GM21423 (cell line): ENCODE data around the gene KIF20B.

Experiments
- ATAC-seq: cut with Tn5 transposase; IDR thresholded peaks from one replicate; pipeline ENCODE4 v1.9.1; 2021; ENCODE audit warnings: mild to moderate bottlenecking, moderate library complexity; ENCODE audit not compliant: unreplicated experiment

KIF20B gene

DNA sequence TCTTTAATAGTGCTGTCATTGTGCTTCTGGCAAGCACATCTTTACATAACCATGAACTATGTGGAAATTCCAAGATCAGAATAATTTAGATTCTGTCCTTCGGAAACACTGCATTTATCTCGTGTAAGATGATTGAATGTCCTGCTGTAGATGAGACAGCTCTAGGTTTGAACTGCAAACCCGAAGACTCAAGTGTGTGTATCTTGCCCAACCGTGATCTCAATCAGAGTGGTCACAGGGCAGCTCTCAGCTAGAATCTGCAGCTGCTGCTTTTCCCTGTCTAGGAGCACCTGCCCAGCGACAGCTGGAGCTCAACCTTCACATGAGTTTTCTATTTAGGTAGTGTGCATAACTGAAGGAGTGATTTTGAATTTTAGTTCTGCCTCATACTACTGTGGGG, 17.5 kb upstream of the KIF20B start:
- no peak for ATAC-seq

- ATAC-seq: no peak
These were observed 16.8 kb upstream of the KIF20B start for GRCh38 chr10:89684604-89685003.

DNA sequence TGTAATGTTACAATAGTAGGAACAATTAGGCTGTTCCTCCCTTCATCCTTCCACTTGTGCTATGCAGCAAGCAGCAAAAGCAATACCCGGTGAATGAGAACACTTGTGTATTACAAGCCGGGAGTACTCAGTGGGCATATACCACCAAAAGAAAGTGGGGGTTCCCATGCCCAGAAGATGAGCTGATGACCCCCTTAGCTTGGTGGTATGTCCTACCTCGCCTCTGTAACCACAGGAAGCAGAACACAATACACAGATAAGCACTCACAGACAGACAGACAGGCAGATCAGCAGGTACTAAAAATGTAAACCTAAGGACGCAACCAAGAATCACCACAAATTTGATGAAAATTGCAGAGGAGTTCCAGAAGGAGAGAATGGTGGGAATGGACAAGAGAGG, 15.5 kb upstream of the KIF20B start:
- no peak for ATAC-seq

DNA sequence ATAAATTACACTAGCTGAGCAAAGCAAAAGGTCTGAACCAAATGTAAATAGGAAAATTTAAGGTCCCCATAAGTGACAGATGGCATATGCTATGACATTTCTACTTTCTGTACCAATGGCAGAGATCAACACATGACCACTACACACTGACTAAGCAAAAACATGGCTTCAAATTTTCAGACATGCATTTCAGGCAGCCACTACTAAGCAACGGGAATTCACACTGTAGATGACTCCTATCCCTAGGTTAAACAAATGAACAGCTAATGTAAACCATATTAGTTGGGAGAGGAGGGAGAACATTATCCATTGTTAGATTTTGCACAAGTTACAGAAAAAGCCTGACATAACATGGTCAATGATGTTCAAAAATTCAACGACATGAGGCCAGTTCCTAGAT, 11.4 kb upstream of the KIF20B start:
- ATAC-seq: no peak

DNA sequence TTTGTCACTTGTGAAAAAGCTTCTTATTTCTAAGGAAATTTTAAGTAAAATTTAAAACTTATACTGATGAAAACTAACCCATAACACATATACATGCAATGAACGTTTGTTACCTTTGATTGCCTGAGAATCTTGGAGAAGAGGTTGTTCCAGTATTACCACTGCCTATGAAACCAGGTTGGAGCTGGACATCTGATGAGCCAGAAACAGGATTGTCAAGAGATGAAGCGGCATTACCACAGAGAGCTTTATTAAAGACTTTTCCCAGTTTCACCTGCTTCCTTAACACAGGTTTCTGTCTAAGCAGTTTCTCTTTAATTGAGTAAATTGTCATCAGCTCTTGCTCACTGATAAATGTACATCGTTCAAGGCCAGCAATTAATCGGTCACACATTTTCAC, 9.0 kb upstream of the KIF20B start:
- ATAC-seq: no peak

DNA sequence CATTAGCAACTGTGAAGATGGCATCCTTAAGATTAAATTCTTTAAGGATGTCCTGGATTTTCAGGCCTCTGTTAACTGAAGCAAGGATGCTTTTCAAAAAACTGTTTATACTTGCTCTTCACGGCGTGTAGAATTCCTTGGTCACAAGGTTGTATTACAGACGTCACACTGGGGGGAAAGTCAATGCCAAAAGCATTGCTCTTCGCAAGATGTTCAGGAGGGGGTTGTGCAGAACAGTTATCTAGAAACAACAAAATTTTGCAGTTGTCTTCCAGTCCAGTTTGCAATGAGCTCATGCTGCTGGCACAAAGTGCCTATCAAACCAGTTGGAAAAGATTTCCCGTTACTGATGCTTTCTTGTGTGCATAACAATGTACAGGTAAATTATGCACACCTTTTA, 8.2 kb upstream of the KIF20B start:
- ATAC-seq: no peak

DNA sequence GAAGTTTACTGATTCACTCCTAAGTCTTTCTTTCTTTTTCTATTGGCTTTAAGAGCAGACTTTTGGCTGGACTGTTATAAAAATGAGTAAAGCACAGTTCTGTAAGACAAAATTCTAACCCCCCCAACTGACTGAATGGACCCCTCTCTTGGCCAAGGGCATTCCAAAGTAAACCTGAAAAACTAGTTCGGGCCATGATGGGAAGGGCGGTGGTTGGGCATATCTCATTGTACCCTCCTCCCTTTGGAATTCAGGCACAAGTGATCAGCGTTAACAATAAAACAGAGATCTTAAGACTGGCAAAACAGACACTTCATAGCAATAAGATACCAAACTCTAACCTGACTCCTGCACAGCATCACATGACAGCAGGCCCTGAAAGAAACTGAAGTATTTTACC, 6.1 kb upstream of the KIF20B start:
- ATAC-seq: no peak

DNA sequence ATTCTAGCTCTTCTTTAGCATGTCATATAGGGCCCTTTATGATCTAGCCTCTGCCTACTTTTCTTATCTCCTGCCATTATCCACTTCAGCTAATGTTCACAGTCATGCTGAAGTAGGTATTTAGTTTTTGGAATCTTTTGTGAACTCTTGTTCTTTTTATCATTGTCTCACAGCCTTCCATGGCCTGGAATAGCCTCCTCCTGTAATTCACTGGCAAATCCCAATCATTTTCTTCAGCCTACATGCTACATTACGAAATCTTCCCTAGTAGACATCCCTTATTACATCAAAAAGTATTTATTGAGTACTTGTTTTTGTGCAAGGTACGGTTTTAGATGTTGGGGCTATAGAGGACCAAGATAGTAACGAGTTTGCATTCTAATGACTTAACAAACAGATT, 3.4 kb upstream of the KIF20B start:
- no peak for ATAC-seq

DNA sequence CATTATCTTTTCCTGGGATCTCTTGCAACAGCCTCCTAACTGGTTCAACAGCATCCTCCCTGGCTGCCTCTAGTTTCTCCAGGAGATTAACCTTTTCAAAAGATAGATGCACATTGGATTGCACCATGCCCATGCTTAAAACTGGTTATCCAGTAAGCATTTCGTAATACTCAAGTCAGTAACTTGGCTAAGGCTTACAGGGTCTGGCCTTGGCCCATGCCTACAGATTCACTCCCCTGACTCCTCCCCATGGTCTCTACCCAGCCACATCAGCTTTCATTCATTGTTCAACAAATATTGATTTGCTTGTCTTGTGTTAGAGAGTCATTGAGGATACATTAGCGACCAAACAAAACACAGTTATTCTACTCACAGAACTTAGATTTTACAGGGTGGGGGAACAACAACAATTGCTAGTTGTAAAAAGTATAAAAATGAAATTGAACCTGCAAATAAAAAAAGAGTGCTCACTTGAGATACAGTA, 1.8 kb upstream of the KIF20B start:
- ATAC-seq: no peak

GRCh38 chr10:89700923-89701241, 508 bp upstream of the KIF20B start:
- no peak for ATAC-seq

DNA sequence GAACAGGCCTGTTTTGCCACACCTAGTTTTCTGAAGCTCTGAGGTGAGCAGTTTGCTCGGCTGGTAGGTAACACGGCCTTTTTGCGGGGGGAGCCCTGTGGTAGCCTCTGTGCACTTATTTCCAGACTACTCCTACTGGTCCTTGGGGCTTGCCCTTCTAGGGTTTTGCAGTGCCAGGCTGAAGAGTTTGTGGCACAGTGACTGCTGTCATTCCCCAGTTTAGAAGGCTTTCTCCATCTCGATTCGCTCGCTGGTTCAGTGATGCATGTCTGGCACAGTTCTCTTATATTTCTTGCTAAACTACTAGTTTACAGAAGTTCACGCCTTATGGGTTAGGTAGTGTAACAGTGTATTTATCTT, 711 bp downstream of the KIF20B start:
- no peak for ATAC-seq

GRCh38 chr10:89705466-89705865, 4.1 kb downstream of the KIF20B start:
- no peak for ATAC-seq

DNA sequence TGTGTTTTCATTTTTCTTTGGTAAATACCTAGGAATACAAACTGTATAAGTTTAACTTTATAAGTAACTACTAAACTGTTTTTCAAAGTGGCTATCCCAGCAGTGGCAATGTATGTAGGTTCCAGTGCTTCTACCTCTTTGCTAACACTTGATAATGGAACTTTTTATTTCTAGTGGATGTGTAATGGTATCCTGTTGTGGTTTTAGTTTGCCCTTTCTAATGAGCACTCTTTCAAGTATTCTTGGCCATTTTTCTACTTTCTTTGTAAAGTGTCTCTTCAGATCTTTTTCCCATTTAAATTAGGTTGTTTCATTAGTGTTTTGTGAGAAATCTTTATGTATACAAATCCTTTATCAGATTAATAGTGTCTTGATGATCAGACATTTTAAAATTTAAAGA, 4.6 kb downstream of the KIF20B start:
- no peak for ATAC-seq

GRCh38 chr10:89707372-89707771, 6.0 kb downstream of the KIF20B start:
- no peak for ATAC-seq

DNA sequence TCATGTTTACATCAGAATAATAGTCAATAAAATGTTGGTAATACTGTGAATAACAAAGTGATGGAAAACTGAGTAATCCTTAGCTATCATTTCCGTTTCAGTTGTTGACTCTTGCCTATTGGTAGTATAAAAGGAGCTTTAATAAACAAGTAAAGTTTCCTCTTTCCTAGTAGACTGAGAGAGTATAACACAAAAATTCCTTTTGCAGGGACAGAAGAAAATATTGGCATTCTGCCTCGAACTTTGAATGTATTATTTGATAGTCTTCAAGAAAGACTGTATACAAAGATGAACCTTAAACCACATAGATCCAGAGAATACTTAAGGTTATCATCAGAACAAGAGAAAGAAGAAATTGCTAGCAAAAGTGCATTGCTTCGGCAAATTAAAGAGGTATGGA, 9.4 kb downstream of the KIF20B start:
- no peak for ATAC-seq

GRCh38 chr10:89734616-89735015, 33.2 kb downstream of the KIF20B start:
- ATAC-seq: no peak

DNA sequence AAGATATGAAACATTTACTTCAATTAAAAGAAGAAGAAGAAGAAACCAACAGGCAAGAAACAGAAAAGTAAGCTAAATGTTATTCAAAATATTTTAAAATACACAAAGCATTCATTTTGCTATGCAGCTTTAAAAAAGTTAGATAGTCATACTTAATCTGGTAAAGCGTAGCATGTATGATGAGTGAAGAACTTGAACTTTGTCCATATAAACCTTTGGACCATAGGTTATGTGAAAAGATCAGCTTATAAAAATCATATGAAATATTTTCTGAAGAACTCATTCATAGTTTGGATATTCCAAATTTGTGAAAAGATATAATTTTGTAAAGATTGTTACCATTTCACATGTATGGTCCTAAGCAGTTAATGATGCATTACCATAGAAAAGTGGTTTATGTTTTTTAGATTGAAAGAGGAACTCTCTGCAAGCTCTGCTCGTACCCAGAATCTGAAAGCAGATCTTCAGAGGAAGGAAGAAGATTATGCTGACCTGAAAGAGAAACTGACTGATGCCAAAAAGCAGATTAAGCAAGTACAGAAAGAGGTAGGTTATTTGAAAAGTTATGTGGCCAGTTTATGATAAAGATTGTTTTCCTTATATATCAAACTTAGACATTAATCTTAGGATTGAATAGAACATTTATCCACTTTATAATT, 37.3 kb downstream of the KIF20B start:
- peak; percentile 94 for ATAC-seq

DNA sequence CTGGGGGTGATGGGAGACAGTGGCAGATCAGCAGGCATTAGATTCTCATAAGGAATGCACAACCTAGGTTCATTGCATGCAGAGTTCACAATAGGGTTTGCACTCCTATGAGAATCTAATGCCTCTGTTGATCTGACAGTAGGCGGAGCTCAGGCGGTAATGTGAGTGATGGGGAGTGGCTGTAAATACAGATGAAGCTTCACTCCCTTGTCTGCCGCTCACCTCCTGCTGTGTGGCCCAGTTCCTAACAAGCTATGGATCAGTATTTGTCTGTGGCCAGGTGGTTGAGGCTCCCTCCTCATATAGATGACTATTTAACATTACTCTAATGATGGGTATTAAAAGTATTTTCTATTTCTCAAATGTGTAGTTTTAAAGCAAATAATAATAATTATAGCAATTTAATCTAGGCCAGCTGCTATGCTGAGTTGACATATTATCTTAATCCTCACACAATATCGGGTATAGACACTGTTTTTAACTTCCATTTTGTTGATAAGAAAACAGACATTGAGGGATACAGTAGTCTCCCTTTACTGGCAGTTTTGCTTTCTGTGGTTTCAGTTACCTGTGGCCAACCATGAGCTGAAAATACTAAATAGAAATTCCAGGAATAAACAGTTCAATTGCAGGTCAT, 39.9 kb downstream of the KIF20B start:
- no peak for ATAC-seq

DNA sequence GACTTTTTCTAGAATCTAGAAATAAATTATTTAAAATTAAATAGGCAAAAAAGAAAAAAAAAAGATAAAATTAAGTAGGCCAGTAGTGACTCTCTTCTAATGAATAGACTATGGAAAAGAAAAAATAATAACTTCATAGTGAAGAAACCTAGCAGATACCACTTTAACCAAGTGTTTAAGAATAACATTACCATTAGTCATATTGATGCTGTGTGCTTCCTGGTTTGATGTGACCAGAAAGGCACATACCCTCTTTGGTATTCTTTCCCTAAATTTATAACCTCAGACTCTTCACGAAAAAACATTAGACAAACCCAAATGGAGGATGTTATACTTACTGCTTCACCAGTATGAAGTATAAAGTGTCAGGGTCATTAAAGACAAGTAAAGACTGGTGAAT, 42.6 kb downstream of the KIF20B start:
- ATAC-seq: no peak

GRCh38 chr10:89745903-89746302, 44.5 kb downstream of the KIF20B start:
- ATAC-seq: no peak

DNA sequence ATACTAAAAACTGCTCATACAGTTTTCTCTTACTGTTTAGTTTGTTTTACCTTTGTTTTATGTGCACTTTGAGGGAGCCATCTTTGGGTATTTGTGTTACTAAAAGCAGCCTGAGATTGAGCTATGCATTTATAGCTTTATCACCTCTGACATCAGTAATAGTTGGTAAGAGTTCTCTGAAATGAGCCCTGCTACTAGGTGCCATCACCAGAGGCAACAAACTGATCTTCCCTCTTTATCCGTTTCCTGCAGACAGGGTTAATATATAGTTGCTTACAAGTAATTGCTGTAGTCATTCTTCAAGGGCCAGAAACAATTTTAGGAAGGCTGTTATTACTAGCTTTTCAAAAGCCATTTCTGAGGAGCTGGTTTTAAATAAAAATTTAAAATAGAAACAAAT, 49.1 kb downstream of the KIF20B start:
- no peak for ATAC-seq

DNA sequence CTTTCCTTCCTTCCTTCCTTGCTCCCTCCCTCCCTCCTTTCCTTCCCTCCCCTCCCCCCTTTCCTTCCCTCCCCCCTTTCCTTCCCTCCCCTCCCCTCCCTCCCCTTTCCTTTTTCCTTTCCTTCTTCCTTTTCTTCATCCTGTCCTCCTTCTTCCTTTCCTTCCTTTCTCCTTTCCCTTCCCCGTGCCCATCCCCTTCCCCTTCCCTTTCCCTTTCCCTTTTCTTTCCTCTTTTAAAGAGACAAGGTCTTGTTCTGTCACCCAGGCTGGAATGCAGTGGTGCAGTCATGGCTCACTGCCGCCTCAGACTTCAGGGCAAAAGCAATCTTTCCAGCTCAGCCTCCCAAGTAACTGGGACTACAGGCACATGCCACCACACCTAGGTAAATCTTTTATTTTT, 54.0 kb downstream of the KIF20B start:
- no peak for ATAC-seq

DNA sequence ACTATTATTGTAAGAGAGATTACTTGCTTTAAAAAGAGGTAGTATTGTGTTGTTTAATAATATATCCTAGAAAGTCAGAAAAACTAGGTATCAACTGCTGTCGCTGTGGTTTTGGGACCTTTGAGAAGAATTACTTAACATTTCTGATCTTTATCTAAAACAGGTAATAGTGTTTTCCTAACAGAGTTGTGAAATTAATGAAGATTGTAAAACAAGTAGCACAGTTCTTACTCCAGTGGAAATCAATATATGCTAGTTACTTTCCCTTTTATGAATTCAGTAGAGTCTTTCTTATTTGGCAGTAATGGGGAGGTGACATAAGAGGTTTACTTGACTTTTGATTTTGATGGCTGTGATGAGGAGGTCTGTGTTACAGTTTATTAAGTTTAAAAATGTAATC, 58.1 kb downstream of the KIF20B start:
- no peak for ATAC-seq
